ENCODE data around the gene KIRREL3.

KIRREL3 gene

GRCh38 chr11:126489836-126490660 lies 510.5 kb downstream of the KIRREL3 start:
- Mint-ChIP-seq H3K36me3 (no peaks in the 10 kb centered on the region), H3K4me1 (no peaks in the 10 kb centered on the region), H3K9me3 (no peaks in the 10 kb centered on the region), H3K4me3 (no peak overlapping the region), H3K27ac (no peak overlapping the region), H3K27me3 (peaks cover 13% of the 10 kb centered on the region)
- CTCF ChIA-PET, result interaction anchor here (2.1 to 13.3 kb wide), 2 partner anchors 9 to 47 kb away, joined by 13 to 190 read pairs; no protein-coding TSS in a partner anchor
- no peak for DNase-seq

- H3K9me3 Mint-ChIP-seq, result no peaks in the 10 kb centered on the region
- CTCF ChIA-PET, result interaction anchor here (2.1 to 13.3 kb wide), 2 partner anchors 8 to 46 kb away, joined by 13 to 190 read pairs; no protein-coding TSS in a partner anchor
- no peak overlapping the region for H3K27ac Mint-ChIP-seq
- no peaks in the 10 kb centered on the region for H3K36me3 Mint-ChIP-seq
- no peak overlapping the region for H3K4me3 Mint-ChIP-seq
- peaks cover 10% of the 10 kb centered on the region for H3K27me3 Mint-ChIP-seq
- H3K4me1 Mint-ChIP-seq, result no peaks in the 10 kb centered on the region
- DNase-seq, result no peak
Measured at GRCh38 chr11:126488591-126489370, 511.8 kb downstream of the KIRREL3 start.

- H3K36me3 Mint-ChIP-seq, result no peaks in the 10 kb centered on the region
- H3K27me3 Mint-ChIP-seq, result peaks cover 13% of the 10 kb centered on the region
- CTCF ChIA-PET, result interaction anchor here (0.6 to 13.3 kb wide), 2 partner anchors 45 to 201 kb away, joined by 3 to 190 read pairs; no protein-coding TSS in a partner anchor
- no peak for DNase-seq
- H3K4me1 Mint-ChIP-seq, result no peaks in the 10 kb centered on the region
- no peaks in the 10 kb centered on the region for H3K9me3 Mint-ChIP-seq
- H3K4me3 Mint-ChIP-seq, result no peak overlapping the region
- H3K27ac Mint-ChIP-seq, result no peak overlapping the region
Measured at GRCh38 chr11:126487711-126488110, 512.9 kb downstream of the KIRREL3 start.

- H3K36me3 Mint-ChIP-seq, result no peaks in the 10 kb centered on the region
- no peaks in the 10 kb centered on the region for H3K4me1 Mint-ChIP-seq
- H3K27me3 Mint-ChIP-seq, result peaks cover 11% of the 10 kb centered on the region
- no peaks in the 10 kb centered on the region for H3K9me3 Mint-ChIP-seq
- CTCF ChIA-PET, result interaction anchor here (0.7 to 13.3 kb wide), 3 partner anchors 18 to 43 kb away, joined by 3 to 190 read pairs (median 3); no protein-coding TSS in a partner anchor
- no peak overlapping the region for H3K4me3 Mint-ChIP-seq
- no peak overlapping the region for H3K27ac Mint-ChIP-seq
- no peak for DNase-seq
Measured at GRCh38 chr11:126485986-126486635, 514.5 kb downstream of the KIRREL3 start.

GRCh38 chr11:126485021-126485792 lies 515.4 kb downstream of the KIRREL3 start:
- DNase-seq, result no peak
- Mint-ChIP-seq H3K4me3 (no peak overlapping the region), H3K4me1 (peaks cover 7% of the 10 kb centered on the region), H3K27ac (no peak overlapping the region), H3K27me3 (peaks cover 11% of the 10 kb centered on the region), H3K9me3 (no peaks in the 10 kb centered on the region), H3K36me3 (no peaks in the 10 kb centered on the region)
- CTCF ChIA-PET, result interaction anchor here (0.7 to 13.3 kb wide), 6 partner anchors 17 to 574 kb away, joined by 3 to 190 read pairs (median 4); no protein-coding TSS in a partner anchor

- peaks cover 11% of the 10 kb centered on the region for H3K27me3 Mint-ChIP-seq
- peaks cover 15% of the 10 kb centered on the region for H3K4me1 Mint-ChIP-seq
- H3K9me3 Mint-ChIP-seq, result no peaks in the 10 kb centered on the region
- DNase-seq, result no peak
- H3K27ac Mint-ChIP-seq, result no peak overlapping the region
- CTCF ChIA-PET, result interaction anchor here (1.3 to 13.3 kb wide), 3 partner anchors 39 to 174 kb away, joined by 5 to 190 read pairs (median 7); no protein-coding TSS in a partner anchor
- no peaks in the 10 kb centered on the region for H3K36me3 Mint-ChIP-seq
- no peak overlapping the region for H3K4me3 Mint-ChIP-seq
Measured at GRCh38 chr11:126484266-126484665, 516.3 kb downstream of the KIRREL3 start.

- Mint-ChIP-seq H3K4me1 (peaks cover 16% of the 10 kb centered on the region), H3K9me3 (no peaks in the 10 kb centered on the region), H3K27ac (no peak overlapping the region), H3K4me3 (no peak overlapping the region), H3K36me3 (no peaks in the 10 kb centered on the region), H3K27me3 (peaks cover 11% of the 10 kb centered on the region)
- DNase-seq, result no peak
- CTCF ChIA-PET, result interaction anchor here (1.3 to 13.3 kb wide), 3 partner anchors 41 to 173 kb away, joined by 3 to 190 read pairs (median 7); no protein-coding TSS in a partner anchor
Measured at GRCh38 chr11:126483621-126484195, 516.9 kb downstream of the KIRREL3 start.

- no peak for DNase-seq
- CTCF ChIA-PET, result interaction anchor here (1.3 to 13.3 kb wide), 4 partner anchors 40 to 172 kb away, joined by 3 to 190 read pairs (median 34); no protein-coding TSS in a partner anchor
- H3K36me3 Mint-ChIP-seq, result no peaks in the 10 kb centered on the region
Measured at GRCh38 chr11:126482586-126483108, 517.9 kb downstream of the KIRREL3 start.

GRCh38 chr11:126481303-126481680 lies 519.3 kb downstream of the KIRREL3 start:
- H3K27me3 Mint-ChIP-seq, result peaks cover 13% of the 10 kb centered on the region
- H3K4me3 Mint-ChIP-seq, result no peak overlapping the region
- DNase-seq, result no peak
- no peaks in the 10 kb centered on the region for H3K9me3 Mint-ChIP-seq
- no peaks in the 10 kb centered on the region for H3K36me3 Mint-ChIP-seq
- peaks cover 33% of the 10 kb centered on the region for H3K4me1 Mint-ChIP-seq
- CTCF ChIA-PET, result interaction anchor here (0.9 to 13.3 kb wide), 25 partner anchors 8 to 197 kb away, joined by 3 to 190 read pairs (median 5); no protein-coding TSS in a partner anchor
- H3K27ac Mint-ChIP-seq, result no peak overlapping the region

More at GRCh38 chr11:126482586-126483108, 517.9 kb downstream of the KIRREL3 start:
- Mint-ChIP-seq H3K27ac (no peak overlapping the region), H3K4me1 (peaks cover 26% of the 10 kb centered on the region), H3K4me3 (no peak overlapping the region), H3K27me3 (peaks cover 11% of the 10 kb centered on the region), H3K9me3 (no peaks in the 10 kb centered on the region)

GRCh38 chr11:126480410-126481302 lies 519.9 kb downstream of the KIRREL3 start:
- Mint-ChIP-seq H3K9me3 (no peaks in the 10 kb centered on the region), H3K36me3 (no peaks in the 10 kb centered on the region), H3K4me3 (peak overlapping the region; percentile 14), H3K4me1 (peaks cover 33% of the 10 kb centered on the region), H3K27me3 (peaks cover 9% of the 10 kb centered on the region), H3K27ac (peak overlapping the region; percentile 81)
- DNase-seq, result peak; percentile 83
- CTCF ChIA-PET, result interaction anchor here (0.6 to 13.3 kb wide), 32 partner anchors 9 to 539 kb away, joined by 3 to 190 read pairs (median 4); no protein-coding TSS in a partner anchor

- Mint-ChIP-seq H3K27ac (no peak overlapping the region), H3K4me1 (peaks cover 33% of the 10 kb centered on the region), H3K4me3 (no peak overlapping the region), H3K9me3 (no peaks in the 10 kb centered on the region), H3K36me3 (no peaks in the 10 kb centered on the region), H3K27me3 (peaks cover 9% of the 10 kb centered on the region)
- no peak for DNase-seq
- CTCF ChIA-PET, result interaction anchor here (0.6 to 13.3 kb wide), 27 partner anchors 10 to 538 kb away, joined by 3 to 190 read pairs (median 5); no protein-coding TSS in a partner anchor
Measured at GRCh38 chr11:126480015-126480409, 520.6 kb downstream of the KIRREL3 start.

All from activated naive CD4-positive, alpha-beta T cell treated with anti-CD3 and anti-CD28 coated beads, Interleukin-2, amount 10 ng/mL, durations not matched to agents 7 days and 5 days (primary cell).